NCI-H2107 (cell line): ENCODE measurements around the gene MOB1A.
"Not testable (repeated sequence)": the region's sequence is repeated elsewhere in the genome, so short reads cannot be mapped to it uniquely, and the experiment has no call there.

ENCODE experiments used
- DNase-seq: peaks from one replicate; lab custom pipeline; 2025; lab: John Stamatoyannopoulos, UW

MOB1A gene

DNA sequence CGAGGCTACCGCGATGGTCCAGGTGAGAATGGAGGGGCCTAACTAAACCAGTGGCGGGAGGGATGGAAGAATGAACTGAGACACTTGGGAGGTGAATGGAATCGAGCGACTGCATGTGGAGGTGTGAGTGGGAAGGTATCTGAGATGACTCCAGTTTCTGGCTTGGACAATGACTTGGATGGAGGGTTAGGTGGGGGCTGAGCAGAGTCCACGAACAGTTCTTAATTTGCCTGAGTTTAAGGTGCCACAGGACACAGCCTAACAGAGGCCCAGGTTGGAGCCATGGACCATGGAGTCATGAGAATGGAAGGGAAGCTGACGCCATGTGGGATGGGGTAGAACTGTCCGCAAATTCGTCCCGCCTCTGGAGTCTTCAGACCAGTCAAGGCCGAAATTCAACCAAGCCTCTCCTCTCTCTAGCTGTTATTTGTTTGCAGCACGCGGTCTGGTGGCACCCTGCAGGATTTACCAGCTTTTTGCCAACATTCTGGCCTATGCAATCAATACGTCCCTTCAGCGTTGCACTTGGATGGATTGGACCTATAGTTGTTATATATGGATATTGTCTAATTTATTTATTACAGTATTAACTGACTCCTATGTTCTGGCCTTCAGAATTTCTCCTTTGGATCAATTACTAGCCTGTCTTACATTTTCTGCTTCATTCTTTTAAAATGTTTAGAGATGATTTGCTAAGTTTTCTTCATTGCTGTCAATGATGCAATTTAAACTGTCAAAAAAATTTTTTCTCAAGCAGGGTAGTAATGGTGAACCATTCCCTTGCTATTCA is 30.0 kb downstream of the MOB1A start:
- no peak for DNase-seq

DNA sequence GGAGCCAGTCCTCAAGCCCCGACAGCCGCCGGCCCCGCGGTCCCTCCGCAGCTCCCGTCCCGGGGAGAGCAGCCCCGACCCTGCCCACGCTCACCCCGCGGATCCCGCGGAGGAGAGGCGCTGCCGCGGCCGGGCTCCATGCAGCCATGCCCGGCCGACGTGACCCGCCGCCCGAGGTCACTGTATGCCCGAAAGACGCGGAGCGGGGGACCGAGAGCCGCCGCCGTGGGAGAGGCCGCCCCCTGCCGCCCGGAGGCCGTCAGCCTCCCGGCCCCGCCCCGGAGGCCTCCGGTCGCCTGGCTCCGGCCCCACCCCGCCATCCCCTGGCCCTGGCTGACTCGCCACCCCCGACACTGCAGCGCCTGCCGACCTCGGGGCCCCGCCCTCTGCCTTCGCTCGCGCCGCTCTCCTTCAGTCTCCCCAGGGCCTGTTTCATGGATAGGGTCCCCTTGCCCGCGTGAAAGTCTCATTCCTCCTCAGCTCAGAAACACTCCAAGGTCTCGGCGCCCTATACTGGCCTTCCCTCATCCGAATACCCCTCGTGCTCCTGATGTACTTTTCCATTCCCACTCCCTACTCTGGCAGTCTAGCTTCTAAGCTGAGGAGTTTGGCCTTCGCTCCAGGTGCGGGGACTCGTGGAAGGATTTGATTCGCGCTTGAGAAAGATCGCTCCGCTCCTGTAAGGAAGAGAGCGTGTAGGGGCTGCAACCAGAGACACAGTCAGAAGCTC is 30.8 kb downstream of the MOB1A start, which contains the start of gene BOLA3:
Gene BOLA3 (minus strand): TSS at position 186 of the 730 bp plus-strand sequence. CDS start 38 bp downstream, at position 148.
- peak; percentile 62 for DNase-seq

DNA sequence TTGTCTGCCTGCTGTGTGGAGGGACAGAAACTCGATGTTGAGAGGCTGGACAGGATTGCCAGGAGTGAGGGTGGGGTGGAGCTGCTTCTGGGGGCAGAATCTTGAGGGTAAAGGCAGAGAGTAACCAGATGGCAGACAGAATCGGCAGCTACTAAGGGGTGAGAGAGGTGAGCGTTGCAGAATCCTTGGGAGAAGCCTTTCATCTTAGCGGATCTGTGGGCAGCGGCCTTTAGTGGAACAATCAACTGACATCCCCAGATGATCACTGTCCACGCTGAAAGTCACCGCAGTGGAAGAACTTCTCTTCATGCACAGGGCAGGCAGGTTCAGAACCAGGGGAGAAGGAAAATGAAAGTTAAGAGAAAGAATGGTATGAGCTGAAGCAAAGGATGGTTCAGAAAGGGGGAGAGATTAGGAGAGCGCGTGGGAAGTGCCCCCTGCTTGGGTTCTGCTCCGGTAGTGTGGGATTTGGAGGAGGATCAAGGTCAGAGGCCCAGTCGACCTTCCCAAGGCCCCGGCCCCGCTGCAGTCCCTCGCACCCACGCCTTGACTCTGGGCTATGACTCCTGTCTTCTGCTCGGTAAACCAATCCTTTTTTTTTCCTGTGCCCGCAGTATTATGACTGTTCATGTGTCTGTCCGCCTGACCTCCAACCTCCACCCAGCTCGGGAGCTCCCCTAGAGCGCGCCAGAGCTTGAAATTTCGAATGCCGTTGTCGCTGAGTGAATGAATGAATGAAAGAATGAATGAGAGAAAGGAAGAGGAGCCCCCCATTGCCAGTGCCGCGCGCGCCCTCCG is 31.6 kb downstream of the MOB1A start:
- no peak for DNase-seq

DNA sequence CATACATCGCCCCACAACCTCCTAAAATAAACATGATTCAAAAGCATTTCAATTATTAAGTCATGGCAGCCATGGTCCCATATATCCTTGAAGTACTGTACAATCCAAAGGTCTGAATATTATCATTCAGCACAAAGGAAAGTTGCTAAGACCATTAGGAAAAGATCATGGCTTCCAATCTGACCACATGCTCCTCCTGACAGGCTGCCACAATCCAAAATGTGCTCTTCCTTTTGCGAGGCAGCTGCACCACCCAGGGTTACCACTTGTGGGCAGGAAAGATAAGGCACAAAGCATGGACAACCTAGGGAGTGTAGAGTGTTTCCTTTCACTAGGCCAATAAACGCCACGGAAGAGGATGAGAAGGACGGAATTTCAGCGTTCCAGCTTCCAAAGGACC is 36.3 kb downstream of the MOB1A start:
- DNase-seq = no peak

DNA sequence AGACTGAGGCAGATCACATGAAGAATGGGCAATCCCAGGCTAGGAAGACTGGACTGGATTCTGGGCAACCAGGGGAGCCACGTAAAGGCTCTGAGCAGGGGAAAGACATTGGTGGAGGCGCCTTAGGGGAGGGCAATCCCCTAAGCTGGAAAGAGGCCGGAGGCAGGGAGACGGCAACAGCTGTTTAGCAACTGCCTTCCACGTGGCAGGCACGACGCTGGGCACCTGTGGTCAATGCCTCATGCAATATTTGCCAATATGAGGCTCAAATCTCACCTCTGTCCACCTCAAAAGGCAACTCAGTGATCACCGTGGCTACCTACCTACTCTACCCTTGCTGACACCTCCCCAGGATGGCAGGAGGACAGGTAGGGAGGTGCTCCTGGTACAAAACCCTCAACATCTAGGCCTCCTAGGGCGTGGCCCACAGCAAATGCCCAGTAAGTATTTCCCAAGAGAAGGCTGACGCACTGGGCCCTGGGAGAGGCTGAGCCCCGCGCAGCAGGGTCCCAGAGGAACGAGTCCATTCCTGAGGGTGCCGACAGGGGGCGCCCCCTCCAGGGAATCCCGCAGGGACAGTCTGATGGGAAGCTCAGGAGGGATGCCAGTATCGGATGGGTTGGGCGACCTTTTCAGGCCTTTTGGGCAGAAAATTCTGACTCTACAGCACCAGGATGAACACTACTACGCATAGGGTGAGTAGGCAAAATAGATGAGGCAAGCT is 39.9 kb downstream of the MOB1A start:
- no peak for DNase-seq

DNA sequence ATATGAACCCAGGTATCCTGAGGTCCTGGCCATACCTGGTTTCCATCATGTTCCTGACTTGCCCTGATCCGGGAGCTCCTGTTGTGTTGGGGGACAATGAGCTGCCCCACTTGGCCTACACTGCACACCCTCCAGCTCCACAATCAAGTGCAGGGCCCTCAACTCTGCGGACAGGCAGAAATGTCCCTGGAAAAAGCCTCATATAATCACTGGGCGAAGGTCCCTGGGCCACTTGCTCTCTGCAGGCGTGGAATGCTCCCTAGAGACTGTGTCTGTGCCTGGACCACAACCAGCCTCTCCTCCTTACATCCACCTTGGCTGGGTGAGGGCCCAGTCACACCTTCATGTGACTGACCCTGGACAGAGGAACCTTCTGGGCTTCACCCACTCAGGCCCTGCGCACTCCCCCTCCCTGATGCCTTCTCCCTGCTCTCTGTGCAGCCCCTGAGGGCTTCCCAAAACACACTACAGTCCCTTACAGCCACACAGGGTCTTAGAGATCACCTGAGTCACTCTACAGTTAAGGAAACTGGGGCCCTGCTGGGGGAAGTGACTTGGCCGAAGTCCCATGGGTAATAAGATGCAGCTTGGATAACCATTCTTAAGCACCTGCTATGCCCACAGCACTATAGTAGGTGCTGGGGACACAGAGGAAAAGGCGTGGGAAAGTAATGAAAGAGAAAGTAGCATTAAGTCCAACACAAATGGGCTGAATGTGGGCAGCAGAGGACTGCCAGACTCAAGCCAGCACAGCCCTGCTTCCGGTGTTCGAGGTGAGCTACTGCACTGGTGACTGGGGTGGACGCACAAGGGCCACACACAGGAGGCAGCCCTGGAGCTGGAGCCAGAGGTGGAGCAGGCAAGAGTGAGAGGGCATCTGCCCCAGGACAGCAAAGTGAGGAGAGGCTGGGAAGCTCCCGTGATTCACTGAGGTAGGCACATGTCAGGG is 40.8 kb downstream of the MOB1A start:
- no peak for DNase-seq

DNA sequence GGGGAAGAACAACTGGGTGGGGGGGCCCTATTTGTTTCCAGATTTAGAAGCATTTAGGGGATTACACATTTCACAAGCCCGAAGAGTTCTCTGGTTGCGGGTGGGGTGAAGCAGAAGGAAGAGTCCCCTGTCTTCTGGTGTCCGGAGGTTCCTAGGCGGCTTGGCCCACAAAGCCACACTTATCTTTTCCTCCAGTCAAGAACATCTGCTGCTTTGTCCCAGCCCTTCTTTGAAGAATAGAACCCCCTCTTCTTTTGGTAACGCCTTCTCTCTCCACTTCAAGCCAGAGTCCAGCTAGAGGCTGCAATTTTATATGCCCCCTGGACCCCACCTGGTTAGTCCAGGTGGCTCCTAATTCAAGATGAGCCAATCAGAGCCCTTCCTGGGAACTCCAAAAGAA is 46.8 kb downstream of the MOB1A start:
- DNase-seq = no peak

DNA sequence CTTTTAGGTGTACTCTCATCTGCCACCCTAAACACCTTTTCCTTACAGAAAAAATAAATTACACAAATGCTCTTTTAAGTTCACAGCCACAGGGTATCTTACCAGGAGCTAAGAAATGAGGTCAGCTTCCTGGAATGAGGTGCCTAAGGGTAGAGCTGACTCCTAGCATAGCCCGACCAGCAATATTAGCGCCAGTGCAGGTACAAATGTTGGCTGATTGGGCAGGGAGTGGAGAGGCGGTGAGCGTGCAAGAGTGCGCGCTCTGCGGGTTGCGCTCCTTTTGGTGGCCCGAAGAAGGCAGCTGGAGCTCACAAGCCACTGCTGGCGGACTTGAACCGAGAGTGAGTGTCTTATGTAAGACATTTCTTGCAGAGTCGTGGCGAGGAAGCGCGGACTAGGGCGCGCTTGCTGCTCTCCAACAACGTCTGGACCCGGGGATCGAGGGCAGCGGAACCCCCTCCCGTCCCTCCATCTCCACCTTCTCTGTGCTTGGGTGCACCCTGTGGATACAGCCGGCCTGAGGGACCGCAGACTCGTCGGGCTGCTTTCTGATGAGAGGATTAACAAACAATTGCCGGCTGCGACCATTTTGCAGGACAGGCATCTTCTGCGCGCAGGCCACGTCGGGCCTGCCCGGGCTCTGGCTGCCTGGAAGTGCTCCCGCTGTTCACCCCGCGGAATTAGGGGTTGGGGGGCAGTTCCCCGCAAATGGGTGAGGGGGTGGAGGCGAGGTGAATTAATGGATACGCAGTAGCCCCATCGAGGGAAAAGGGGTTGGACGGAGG is 48.3 kb downstream of the MOB1A start:
- no peak for DNase-seq

DNA sequence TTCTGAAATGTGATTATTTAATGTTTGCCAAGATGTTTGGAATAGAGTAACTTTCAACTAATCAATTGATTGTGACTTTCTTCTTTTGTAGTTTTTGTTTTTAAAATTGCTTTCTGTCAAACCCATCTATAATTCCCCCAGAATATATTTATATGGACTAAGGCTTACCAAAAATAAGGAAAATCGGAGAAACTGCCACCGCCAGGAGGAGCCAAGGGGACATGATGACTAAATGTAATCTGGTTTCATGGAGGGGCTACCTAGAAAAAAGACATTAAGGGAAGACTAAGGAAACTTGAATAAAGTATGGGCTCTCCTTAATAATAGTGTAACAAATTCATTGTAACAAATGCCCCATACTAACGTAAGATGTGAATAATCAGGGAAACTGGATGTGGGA is 50.5 kb downstream of the MOB1A start:
- no peak for DNase-seq

DNA sequence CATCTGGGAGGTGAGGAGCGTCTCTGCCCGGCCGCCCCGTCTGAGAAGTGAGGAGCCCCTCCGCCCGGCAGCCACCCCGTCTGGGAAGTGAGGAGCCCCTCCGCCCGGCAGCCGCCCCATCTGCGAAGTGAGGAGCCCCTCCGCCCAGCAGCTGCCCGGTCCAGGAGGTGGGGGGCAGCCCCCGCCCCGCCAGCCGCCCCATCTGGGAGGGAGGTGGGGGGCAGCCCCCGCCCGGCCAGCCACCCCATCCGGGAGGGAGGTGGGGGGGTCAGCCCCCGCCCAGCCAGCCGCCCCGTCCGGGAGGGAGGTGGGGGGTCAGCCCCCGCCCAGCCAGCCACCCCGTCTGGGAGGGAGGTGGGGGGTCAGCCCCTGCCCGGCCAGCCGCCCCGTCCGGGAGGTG is 54.7 kb downstream of the MOB1A start:
- DNase-seq = not testable (repeated sequence)

DNA sequence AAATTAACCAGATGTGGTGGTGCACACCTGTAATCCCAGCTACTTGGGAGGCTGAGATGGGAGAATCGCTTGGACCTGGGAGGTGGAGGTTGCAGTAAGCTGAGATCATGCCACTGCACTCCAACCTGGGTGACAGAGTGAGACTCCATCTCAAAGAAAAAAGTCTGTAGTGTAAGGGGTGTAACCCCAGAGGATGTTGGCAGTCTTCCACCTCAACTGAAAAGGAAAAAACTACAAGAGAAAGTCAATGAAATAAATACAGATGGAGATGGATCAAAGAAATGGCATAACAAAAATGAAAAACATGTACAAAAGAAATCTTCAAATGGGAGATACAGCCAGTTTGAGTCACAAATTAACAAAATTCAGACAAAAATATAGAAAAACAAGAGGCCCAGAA is 56.8 kb downstream of the MOB1A start:
- not testable (repeated sequence) for DNase-seq

DNA sequence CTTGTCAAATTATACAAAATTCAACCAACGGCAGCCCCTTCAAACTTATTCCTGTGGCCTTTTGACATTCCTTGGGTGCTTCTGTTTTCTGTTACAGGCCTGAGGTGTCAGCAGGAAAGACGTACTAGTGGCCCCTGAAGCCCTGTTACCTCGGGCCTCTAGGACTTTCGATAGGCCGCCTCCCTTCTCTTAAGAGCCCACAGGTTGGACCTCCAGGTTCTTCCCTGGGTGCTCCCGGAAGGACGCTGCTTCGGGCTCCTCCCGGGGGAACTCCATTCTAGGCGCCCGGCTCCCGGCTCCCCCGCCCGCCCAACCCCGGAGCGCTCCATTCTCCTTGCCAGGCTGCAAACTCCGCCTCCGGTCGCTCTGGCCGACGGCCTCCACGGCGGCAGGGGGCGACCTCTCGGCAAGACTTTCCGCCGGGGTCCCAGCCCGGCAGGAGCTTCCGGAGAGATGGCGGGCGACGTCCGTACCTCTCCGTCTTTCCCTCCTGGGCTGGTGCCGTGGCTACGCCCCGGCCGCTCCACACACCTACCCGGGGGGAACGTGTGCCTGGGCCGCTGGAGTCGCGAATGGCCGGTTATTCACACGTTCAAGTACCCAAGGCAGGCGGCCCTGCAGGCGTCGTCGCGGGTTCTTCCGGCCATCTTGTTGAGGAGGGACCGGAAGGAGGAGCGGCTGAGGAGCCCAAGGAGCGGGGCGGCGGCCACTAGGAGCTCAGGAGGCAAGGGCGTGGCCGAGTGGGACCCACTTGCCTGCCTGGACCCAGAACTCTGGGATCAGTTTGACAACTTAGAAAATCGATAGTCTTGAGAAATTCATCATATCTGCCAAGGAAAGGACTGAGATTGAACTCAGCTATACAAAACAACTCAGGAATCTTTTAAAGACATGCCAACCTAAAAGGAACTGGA is 58.5 kb downstream of the MOB1A start:
- peak; percentile 47 for DNase-seq

DNA sequence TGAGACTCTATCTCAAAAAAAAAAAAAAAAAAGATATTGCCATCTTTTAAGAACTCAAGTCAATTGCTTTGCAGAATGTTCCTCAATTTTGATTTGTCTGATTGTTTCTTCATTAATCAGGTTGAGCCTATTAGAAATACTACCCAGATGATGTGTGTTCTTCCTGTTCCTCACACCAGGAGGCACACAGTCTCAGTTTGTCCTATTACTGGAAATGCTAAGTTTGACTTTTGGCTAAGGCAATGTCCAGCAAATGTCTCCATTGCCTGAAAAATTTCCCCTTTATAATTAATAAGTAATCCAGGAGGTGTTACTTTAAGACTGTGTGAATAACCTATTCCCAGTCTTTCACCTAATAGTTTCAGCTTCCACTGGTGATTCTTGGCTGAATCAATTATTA is 59.3 kb downstream of the MOB1A start:
- DNase-seq = no peak

DNA sequence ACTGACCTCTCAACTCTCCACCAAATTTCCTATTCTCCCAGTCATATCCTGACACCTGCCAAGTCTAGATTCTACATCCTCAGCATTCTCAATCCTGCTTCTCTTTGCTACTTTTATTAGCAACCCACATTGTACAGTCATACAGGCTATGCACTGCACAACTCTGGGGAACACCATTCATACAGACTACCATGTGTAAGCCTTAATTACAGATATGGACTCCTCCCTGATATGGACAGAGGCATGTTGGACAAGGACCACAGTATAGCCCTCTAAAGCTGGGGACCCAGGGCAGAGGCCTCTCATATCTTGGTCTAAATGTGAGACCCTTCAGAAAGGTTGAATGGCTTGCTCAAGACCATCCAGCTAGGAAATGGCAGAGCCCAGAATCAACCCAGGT is 67.3 kb downstream of the MOB1A start:
- DNase-seq = no peak

DNA sequence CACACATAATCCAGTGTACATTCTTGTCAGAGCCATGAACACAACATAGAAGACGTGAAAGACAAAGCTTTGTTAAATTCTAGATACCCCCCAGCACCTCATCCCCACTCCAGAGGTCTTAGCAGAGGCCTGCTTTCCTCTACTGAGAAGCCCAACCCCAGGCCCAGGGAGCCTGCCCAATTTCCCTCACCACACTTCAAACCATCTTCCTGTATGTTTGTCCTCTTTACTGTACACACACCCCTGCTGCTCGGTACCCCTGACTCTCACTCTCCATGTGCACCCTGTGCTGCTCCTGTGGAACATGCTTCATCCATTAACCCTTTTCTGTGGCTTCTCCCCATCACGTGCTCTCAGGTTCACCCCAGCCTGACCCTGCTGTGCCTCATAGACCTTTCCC is 68.1 kb downstream of the MOB1A start:
- DNase-seq = no peak

DNA sequence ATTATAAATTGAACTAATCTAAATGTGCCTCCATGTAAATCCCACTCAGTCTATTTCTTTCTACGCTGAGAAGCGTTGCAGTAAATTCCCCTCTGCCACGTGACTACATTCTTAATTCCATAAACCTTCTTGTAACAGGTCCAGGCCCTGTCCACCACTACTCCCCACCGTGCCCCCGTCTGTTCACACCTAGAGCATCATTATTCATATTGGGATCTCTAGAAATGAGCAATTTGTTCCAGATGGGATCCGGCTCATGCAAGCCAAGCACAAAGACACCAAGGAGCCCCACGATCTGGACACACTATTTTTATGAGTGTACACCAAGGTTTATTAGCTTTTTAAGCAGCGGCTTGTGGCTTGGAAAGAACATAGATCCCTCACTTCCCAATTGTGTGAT is 69.1 kb downstream of the MOB1A start:
- DNase-seq = no peak

DNA sequence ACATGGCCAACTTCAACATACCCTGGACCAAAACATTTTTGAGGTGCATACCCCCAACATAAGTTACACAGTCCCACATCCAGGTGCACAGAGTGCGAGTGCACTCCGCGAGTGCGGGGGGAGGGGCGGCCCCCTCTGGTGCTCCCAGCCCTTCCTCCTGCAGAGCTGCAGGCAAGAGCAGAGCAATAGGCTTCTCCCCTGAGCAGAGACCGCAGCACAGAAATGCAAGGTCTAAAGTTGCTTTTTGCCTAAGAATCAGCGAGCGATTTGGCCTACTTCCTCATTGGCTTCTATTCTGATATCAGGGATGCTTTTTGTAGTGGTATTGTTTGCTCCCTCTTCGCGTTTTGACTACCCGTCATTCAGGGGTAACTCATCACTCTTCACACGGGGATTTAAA is 71.6 kb downstream of the MOB1A start:
- no peak for DNase-seq

DNA sequence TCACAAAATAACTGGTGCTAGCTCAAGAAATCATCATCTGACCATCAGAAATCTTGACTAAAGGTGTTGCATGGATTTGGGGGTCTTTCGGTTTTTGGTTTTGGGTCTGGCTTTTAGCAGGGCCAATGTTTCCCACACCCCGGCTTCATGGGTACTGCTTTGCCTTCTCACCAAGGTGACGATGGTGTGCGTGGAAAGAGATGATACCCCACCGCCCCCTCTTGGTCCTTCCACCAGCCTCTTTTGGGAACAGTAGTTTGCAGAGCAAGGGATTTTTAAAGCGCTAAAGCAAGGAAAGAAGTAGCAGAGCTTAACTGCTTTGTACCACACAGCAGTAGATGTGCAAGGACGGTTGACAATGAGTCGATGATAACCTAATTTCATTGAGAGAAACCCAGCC is 73.3 kb downstream of the MOB1A start:
- DNase-seq = no peak

DNA sequence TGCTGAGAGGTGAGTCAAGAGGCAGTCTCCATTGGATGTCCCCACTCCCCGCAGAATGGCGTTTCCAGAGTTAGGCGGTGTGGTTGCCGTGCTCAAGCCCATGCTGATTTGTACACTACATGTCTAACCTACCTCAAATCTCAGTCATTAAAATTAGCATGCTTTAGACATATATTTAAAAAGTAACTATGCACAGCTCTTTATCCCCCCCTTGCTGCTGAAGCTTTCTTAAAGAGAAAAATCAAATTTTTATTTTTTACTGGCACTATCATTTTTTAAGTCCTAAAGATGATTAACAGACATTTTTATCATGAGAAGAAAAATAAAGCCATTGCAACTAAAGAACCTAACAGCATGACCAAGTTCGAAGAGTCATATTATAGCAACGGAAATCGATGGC is 73.8 kb downstream of the MOB1A start:
- DNase-seq = no peak
